ENCODE data around the gene PROM1.

PROM1 gene

GRCh38 chr4:16082426-16083240 lies 1.2 kb downstream of the PROM1 start:
- no peak for DNase-seq (ENCODE audit: low read depth)
- no peak overlapping the region; the same call in 1 of the 2 replicates for H3K4me3 ChIP-seq (ENCODE audit: control insufficient read depth, low read depth, low read length)
- TF ChIP-seq, protein P1, sequence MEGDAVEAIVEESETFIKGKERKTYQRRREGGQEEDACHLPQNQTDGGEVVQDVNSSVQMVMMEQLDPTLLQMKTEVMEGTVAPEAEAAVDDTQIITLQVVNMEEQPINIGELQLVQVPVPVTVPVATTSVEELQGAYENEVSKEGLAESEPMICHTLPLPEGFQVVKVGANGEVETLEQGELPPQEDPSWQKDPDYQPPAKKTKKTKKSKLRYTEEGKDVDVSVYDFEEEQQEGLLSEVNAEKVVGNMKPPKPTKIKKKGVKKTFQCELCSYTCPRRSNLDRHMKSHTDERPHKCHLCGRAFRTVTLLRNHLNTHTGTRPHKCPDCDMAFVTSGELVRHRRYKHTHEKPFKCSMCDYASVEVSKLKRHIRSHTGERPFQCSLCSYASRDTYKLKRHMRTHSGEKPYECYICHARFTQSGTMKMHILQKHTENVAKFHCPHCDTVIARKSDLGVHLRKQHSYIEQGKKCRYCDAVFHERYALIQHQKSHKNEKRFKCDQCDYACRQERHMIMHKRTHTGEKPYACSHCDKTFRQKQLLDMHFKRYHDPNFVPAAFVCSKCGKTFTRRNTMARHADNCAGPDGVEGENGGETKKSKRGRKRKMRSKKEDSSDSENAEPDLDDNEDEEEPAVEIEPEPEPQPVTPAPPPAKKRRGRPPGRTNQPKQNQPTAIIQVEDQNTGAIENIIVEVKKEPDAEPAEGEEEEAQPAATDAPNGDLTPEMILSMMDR (IDR thresholded peaks at IDR 0.05; ENCODE audit: control insufficient read depth, insufficient read depth, low read depth, low read length, missing control alignments) = no peak

DNA sequence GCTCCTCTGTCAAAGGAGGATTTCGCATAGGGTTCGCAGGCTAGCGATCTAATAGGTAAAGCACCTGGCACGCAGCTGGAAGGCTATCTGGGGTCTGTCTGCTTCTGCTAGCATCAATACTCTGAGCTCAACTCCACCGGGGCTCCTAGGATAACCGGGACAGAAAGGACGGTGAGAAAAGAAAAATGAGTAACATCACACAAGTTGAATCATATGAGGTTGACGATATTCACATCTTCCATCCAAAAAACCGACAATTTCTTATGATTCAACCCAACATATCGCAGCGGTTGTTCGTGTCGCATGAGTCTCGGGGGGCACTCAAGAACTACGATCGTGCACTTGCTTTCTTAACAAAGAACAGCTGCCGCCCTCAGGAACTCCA lies 1.8 kb downstream of the PROM1 start:
- H3K4me3 ChIP-seq (ENCODE audit: control insufficient read depth, low read depth, low read length) = no peak overlapping the region
- TF ChIP-seq, protein P1 (IDR thresholded peaks at IDR 0.05; ENCODE audit: control insufficient read depth, insufficient read depth, low read depth, low read length, missing control alignments) = no peak
- no peak for DNase-seq (ENCODE audit: low read depth)

DNA sequence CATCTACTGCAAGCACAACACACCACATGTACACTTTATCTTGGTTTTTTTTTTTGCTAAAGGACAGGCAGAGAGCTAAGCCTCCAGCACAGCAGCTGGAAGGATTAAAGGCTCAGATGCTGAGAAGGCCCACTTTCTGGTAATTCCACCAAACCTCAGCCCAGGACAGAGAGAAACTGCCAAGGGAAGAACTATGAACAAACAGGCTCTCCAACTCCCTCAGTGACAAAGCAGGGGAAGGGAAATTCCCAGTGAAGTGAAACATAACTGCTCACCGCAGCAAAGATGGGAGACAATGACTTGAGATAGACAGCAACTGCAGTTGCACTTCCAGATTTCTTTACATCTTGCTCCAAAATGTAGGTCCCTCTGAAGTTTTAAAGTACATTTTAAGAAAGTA lies 4.8 kb downstream of the PROM1 start:
- DNase-seq (ENCODE audit: low read depth) = no peak
- TF ChIP-seq, protein P1 (IDR thresholded peaks at IDR 0.05; ENCODE audit: control insufficient read depth, insufficient read depth, low read depth, low read length, missing control alignments) = no peak
- H3K4me3 ChIP-seq (ENCODE audit: control insufficient read depth, low read depth, low read length) = no peak overlapping the region

GRCh38 chr4:16078195-16078760 lies 5.5 kb downstream of the PROM1 start:
- H3K4me3 ChIP-seq (ENCODE audit: control insufficient read depth, low read depth, low read length) = no peak overlapping the region
- TF ChIP-seq, protein P1 (IDR thresholded peaks at IDR 0.05; ENCODE audit: control insufficient read depth, insufficient read depth, low read depth, low read length, missing control alignments) = no peak
- DNase-seq (ENCODE audit: low read depth) = no peak

DNA sequence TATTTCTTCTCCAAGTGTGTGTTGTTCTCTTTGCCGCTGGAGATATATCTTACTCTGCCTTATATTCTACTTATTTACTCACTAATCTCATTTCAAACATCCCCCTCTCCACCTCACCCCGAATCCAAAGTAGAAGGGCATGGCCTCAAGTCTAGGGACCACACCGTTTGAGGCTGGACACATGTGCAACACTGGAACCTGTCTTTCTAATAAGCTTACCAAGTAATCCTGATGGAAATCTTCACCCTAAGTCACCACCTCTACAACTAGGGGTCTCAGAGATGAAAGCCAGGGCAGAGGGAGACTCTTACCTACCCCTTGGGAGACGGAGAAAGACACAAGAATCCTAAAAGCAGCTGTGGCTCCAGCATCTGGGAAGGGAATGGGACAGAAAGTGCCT lies 6.0 kb downstream of the PROM1 start:
- DNase-seq (ENCODE audit: low read depth) = no peak
- TF ChIP-seq, protein P1 (IDR thresholded peaks at IDR 0.05; ENCODE audit: control insufficient read depth, insufficient read depth, low read depth, low read length, missing control alignments) = no peak

GRCh38 chr4:16075975-16076757 lies 7.7 kb downstream of the PROM1 start:
- H3K4me3 ChIP-seq (ENCODE audit: control insufficient read depth, low read depth, low read length) = no peak overlapping the region
- DNase-seq (ENCODE audit: low read depth) = no peak
- TF ChIP-seq, protein P1 (IDR thresholded peaks at IDR 0.05; ENCODE audit: control insufficient read depth, insufficient read depth, low read depth, low read length, missing control alignments) = no peak

More for the DNA sequence above, 6.0 kb downstream of the PROM1 start:
- H3K4me3 ChIP-seq (ENCODE audit: control insufficient read depth, low read depth, low read length) = no peak overlapping the region
